Mucosa of descending colon (tissue), 3 donors: ENCODE results near the gene MRPL36. TPM values are rescaled to one million over a fixed set of nuclear protein-coding genes. Genes with fewer than 3 reads are reported as not detected.

Experiments used
- ATAC-seq: fragments of 200-7000 bp; cut with Tn5 transposase; one replicate; pipeline ENCODE4 v1.9.1; 2020; ENCODE audit warnings: mild to moderate bottlenecking, moderate library complexity
- DNase-seq, 3 donors: peaks; one replicate each; pipeline ENCODE4 v3.0.0-alpha.2; 2020
- H3K36me3 ChIP-seq: fragments of 200-600 bp; one replicate; pipeline ENCODE4 v1.8.0; 2021; ENCODE audit warnings: low read depth, mild to moderate bottlenecking
- H3K4me1 ChIP-seq: fragments of 200-600 bp; one replicate; pipeline ENCODE4 v1.8.0; 2021; ENCODE audit warnings: low read depth, mild to moderate bottlenecking
- H3K4me3 ChIP-seq: fragments of 200-600 bp; one replicate; pipeline ENCODE4 v1.8.0; 2021; ENCODE audit warnings: mild to moderate bottlenecking
- H3K9me3 ChIP-seq: fragments of 200-600 bp; one replicate; pipeline ENCODE4 v1.8.0; 2021; ENCODE audit warnings: mild to moderate bottlenecking
- intact Hi-C, 2 donors: fragments of 100-400 bp; cut with DNase I in 1 of 2; cut with micrococcal nuclease in 1 of 2; formaldehyde crosslinking; loops; one replicate each; pipeline versions ENCODE4 v1.11.0 to v1.11.1; 2022; cut with DNase I, micrococcal nuclease
- total RNA-seq, 3 donors: library from RNA; stranded (reverse); fragmentation: NEBNext Ultra II Directional in 2 of 3; extraction: Animal tissue kit (Norgen Biotek cat#: 25700) in 2 of 3; gene quantifications; one replicate each; pipeline versions ENCODE4 v1.2.1 to v1.2.4, GENCODE V29; 2021 to 2023
- TF ChIP-seq, protein P1 (sequence below): fragments of 200-600 bp; IDR thresholded peaks from one replicate; pipeline ENCODE4 v1.8.0; 2022; ENCODE audit warnings: antibody characterized with exemption, mild to moderate bottlenecking
- donor health status: DM: no; HTN: no; CAD: no; lungs with moderate emphysema.
- donor health status: DM: no; HTN: no; CAD: no.
- donor health status: DM: no; HTN: yes; CAD: no.

MRPL36 gene
- total RNA-seq, 3 donors from 2014 or later: 26.3 to 41.4 (median 28.6) TPM

DNA sequence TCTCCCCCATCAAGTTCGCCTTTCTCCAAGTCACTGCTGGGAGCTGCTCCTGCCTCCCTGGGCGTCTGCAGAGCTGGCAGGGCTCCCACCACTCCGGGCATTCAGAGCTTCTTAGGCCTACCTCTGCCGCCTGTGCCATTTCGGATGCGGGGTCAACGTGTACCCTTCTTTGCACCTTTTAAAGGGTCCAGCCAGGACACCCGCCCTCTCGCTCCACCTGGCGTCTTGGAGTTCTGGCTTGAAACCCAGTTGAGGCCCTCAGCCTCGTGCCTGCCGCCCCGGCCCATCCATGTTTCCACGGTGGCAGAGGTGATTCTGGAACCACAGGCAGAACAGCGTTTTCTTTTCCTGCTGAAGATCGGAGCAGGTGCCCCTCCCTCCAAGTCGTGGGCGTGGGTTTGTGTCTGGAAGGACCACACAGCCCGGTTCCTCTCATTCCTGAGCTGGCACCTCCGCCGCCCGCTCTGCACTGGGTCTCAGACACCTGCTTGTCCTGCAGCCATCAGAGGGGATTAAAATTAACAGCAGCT is 34.5 kb upstream of the MRPL36 start:
- intact Hi-C loops: no loop called here
- Histone ChIP-seq H3K36me3 (no peaks in the 10 kb centered on the region), H3K4me1 (no peaks in the 10 kb centered on the region), H3K9me3 (no peaks in the 10 kb centered on the region), H3K4me3 (no peak overlapping the region)
- ATAC-seq (no peak), DNase-seq (no peak)
- TF ChIP-seq, protein P1, sequence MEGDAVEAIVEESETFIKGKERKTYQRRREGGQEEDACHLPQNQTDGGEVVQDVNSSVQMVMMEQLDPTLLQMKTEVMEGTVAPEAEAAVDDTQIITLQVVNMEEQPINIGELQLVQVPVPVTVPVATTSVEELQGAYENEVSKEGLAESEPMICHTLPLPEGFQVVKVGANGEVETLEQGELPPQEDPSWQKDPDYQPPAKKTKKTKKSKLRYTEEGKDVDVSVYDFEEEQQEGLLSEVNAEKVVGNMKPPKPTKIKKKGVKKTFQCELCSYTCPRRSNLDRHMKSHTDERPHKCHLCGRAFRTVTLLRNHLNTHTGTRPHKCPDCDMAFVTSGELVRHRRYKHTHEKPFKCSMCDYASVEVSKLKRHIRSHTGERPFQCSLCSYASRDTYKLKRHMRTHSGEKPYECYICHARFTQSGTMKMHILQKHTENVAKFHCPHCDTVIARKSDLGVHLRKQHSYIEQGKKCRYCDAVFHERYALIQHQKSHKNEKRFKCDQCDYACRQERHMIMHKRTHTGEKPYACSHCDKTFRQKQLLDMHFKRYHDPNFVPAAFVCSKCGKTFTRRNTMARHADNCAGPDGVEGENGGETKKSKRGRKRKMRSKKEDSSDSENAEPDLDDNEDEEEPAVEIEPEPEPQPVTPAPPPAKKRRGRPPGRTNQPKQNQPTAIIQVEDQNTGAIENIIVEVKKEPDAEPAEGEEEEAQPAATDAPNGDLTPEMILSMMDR: no peak

DNA sequence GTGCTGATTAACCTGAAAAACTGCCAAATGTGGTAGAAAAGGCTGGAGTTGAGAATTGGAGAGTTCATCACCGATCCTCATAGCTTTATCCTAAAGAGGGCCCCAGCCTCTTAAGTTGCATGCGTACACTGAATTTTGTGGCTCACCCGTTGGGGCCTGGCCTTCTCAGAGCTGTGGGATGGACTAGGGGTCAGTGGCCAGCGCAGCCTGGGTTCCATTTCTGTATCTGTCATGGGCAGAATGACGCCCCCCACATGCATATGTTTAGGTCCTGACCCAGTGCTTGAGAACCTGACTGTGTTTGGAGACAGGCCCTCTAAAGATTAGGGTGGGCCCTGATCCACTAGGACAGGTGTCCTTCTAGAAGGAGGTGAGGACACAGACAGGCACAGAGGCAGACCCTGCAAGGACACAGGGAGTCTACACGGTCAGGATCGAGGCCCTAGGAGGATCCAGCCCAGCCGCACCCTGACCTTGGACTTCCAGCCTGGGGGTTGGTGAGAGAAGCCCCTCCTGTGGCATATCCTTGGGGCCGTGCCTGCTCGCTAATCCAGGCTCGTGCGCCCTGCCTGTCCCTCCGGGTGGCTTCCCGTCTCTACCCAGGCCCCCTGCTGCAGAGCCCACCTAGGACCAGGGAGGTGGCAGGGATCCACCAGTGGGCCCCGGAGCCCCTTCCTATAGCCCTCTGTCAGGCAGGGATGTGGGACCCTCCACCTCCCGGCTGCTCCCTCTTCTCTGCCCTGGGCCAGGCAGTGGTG is 33.8 kb upstream of the MRPL36 start:
- DNase-seq: no peak
- intact Hi-C loops: no loop called here
- Histone ChIP-seq H3K4me3 (no peak overlapping the region), H3K9me3 (no peaks in the 10 kb centered on the region), H3K4me1 (no peaks in the 10 kb centered on the region), H3K36me3 (no peaks in the 10 kb centered on the region)
- ATAC-seq: no peak
- TF ChIP-seq, protein P1: no peak

DNA sequence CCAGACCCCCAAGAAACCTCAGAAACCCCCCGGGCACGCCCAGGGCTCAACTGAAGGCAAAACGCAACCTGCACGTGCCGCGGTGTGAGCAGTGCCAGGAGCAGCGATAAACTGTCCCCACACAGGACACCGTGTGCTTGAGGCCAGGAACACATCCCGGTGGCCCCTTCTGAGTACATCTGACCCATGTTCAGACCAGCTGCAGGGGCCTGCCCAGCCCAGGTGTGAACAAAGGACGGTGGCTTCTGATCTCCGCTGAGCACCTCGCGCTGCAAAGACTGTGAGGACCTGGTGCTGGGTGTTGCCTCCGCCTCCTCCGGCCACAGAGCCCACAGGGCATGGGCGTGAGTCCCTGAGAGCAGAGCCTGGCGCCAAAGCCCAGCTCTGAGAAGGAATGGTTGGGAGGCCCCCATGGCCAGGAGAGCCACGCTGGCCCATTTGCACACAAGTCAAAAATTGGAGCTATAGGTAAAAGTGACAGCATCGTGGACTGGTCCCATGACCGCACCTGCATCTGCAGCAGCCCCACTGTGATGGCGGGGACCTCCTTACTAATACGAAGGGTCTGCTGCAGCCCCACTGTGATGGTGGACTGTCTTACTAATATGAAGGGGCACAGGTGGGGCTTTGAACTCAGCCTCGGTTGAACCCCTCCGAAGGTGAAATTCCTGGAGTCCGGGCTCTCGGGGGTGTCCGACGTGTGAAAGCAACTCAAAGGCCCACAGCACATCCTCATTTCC is 33.0 kb upstream of the MRPL36 start:
- intact Hi-C loops: no loop called here
- no peaks in the 10 kb centered on the region for H3K4me1 ChIP-seq
- TF ChIP-seq, protein P1: no peak
- DNase-seq: no peak
- H3K4me3 ChIP-seq: no peak overlapping the region
- H3K9me3 ChIP-seq: no peaks in the 10 kb centered on the region
- H3K36me3 ChIP-seq: no peaks in the 10 kb centered on the region
- no peak for ATAC-seq

DNA sequence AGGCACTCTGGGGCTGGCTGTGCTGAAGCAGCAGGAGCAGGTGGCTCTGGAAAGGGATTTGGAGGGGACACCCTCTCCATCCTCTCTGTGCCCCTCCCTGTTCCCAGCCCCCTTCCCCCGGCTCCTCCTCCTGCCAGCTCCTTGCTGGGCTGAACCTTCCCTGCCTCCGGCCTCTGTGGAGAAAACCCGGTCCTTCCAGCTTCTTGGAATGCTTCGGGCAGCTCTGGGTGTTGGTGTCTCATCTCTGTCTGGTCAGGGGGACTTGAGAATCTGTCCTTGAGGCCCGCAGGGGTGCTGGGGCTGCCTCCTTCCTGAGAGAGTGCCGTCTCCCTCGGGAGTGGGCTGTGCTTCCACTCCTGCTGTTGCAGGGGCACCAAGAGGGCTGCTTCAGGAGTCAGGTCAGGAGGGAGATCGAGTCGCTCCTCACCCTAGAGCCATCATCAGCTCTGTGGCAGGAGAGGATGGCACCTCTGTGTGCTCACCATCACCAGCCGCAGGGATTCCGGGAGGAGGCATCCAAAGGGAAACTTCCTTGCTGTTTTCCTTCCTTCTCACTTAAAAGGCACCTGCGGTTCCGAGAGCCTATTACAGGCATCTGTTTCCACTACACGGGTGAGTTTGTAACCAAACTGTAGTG is 32.2 kb upstream of the MRPL36 start:
- no peaks in the 10 kb centered on the region for H3K4me1 ChIP-seq
- no peak overlapping the region for H3K4me3 ChIP-seq
- H3K36me3 ChIP-seq: no peaks in the 10 kb centered on the region
- TF ChIP-seq, protein P1: no peak
- no peaks in the 10 kb centered on the region for H3K9me3 ChIP-seq
- no peak for DNase-seq
- no peak for ATAC-seq
- intact Hi-C loops: no loop called here

DNA sequence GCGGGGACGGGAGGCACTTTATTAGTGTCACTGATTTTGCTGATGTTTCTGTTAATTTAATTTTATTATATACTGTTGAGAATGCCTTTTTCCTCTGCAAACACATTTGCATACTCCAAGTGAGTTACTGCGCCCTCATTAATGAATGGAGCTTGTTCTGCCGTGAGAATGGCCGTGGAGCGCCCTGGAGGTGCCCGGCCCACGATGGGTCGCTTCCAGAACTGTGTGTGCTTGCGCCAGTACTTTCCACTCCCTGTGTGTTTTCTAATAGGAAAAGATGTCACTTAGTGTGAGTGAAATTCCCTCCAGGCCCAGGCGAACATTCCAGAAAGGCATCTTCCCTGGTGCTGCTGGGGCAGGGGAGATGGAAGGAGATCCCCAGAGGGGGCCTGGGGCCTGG is 31.6 kb upstream of the MRPL36 start:
- intact Hi-C loops: no loop called here
- Histone ChIP-seq H3K9me3 (no peaks in the 10 kb centered on the region), H3K4me1 (no peaks in the 10 kb centered on the region), H3K36me3 (no peaks in the 10 kb centered on the region), H3K4me3 (no peak overlapping the region)
- TF ChIP-seq, protein P1: no peak
- DNase-seq (no peak), ATAC-seq (no peak)
